ENCODE results near the gene SLCO3A1.

SLCO3A1 gene

GRCh38 chr15:92101708-92102394, 248.3 kb downstream of the SLCO3A1 start:
- H3K4me1 ChIP-seq: peaks cover 3% of the 10 kb centered on the region

GRCh38 chr15:92102395-92102755, 248.9 kb downstream of the SLCO3A1 start:
- Histone ChIP-seq H3K4me1 (peaks cover 3% of the 10 kb centered on the region), H3K4me2 (ENCODE audit: low read length) (no peak overlapping the region), H3K36me3 (ENCODE audit: control insufficient read depth, insufficient read depth, low read length) (no peaks in the 10 kb centered on the region), H3K9me3 (ENCODE audit: control insufficient read depth, low read length) (no peaks in the 10 kb centered on the region), H3K79me2 (no peaks in the 10 kb centered on the region), H2AFZ (no peak overlapping the region), H3K4me3 (ENCODE audit: low read depth, low read length) (no peak overlapping the region), H3K9ac (no peak overlapping the region), H3K27me3 (ENCODE audit: control insufficient read depth, insufficient read depth, low read length) (no peaks in the 10 kb centered on the region), H3K27ac (no peak overlapping the region)
- no peak for TF ChIP-seq CTCF (IDR thresholded peaks at IDR 0.05)

More at GRCh38 chr15:92101708-92102394, 248.3 kb downstream of the SLCO3A1 start:
- H3K27ac ChIP-seq: no peak overlapping the region
- no peak overlapping the region for H2AFZ ChIP-seq
- no peak for TF ChIP-seq CTCF (IDR thresholded peaks at IDR 0.05)
- H3K4me2 ChIP-seq (ENCODE audit: low read length): no peak overlapping the region
- H3K79me2 ChIP-seq: no peaks in the 10 kb centered on the region
- no peak overlapping the region for H3K9ac ChIP-seq
- H3K27me3 ChIP-seq (ENCODE audit: control insufficient read depth, insufficient read depth, low read length): no peaks in the 10 kb centered on the region
- H3K36me3 ChIP-seq (ENCODE audit: control insufficient read depth, insufficient read depth, low read length): no peaks in the 10 kb centered on the region
- no peak overlapping the region for H3K4me3 ChIP-seq (ENCODE audit: low read depth, low read length)
- H3K9me3 ChIP-seq (ENCODE audit: control insufficient read depth, low read length): no peaks in the 10 kb centered on the region

GRCh38 chr15:92104072-92104471, 250.6 kb downstream of the SLCO3A1 start:
- H3K27ac ChIP-seq: no peak overlapping the region
- H3K4me2 ChIP-seq (ENCODE audit: low read length): no peak overlapping the region
- TF ChIP-seq CTCF (IDR thresholded peaks at IDR 0.05): no peak
- H3K27me3 ChIP-seq (ENCODE audit: control insufficient read depth, insufficient read depth, low read length): no peaks in the 10 kb centered on the region
- H3K9ac ChIP-seq: no peak overlapping the region
- peaks cover 3% of the 10 kb centered on the region for H3K79me2 ChIP-seq
- H3K4me3 ChIP-seq (ENCODE audit: low read depth, low read length): no peak overlapping the region
- no peaks in the 10 kb centered on the region for H3K4me1 ChIP-seq
- no peak overlapping the region for H2AFZ ChIP-seq
- no peaks in the 10 kb centered on the region for H3K9me3 ChIP-seq (ENCODE audit: control insufficient read depth, low read length)
- no peaks in the 10 kb centered on the region for H3K36me3 ChIP-seq (ENCODE audit: control insufficient read depth, insufficient read depth, low read length)

GRCh38 chr15:92105611-92106010, 252.1 kb downstream of the SLCO3A1 start:
- Histone ChIP-seq H3K9me3 (ENCODE audit: control insufficient read depth, low read length) (no peaks in the 10 kb centered on the region), H3K4me1 (no peaks in the 10 kb centered on the region), H3K4me3 (ENCODE audit: low read depth, low read length) (no peak overlapping the region), H3K4me2 (ENCODE audit: low read length) (no peak overlapping the region), H3K79me2 (peaks cover 3% of the 10 kb centered on the region), H3K27ac (no peak overlapping the region), H2AFZ (no peak overlapping the region), H3K36me3 (ENCODE audit: control insufficient read depth, insufficient read depth, low read length) (no peaks in the 10 kb centered on the region), H3K27me3 (ENCODE audit: control insufficient read depth, insufficient read depth, low read length) (no peaks in the 10 kb centered on the region), H3K9ac (no peak overlapping the region)
- TF ChIP-seq CTCF (IDR thresholded peaks at IDR 0.05): no peak

GRCh38 chr15:92107510-92107909, 254.0 kb downstream of the SLCO3A1 start:
- Histone ChIP-seq H3K9me3 (ENCODE audit: control insufficient read depth, low read length) (no peaks in the 10 kb centered on the region), H2AFZ (no peak overlapping the region), H3K27ac (no peak overlapping the region), H3K79me2 (peaks cover 3% of the 10 kb centered on the region), H3K4me1 (no peaks in the 10 kb centered on the region), H3K27me3 (ENCODE audit: control insufficient read depth, insufficient read depth, low read length) (no peaks in the 10 kb centered on the region), H3K4me3 (ENCODE audit: low read depth, low read length) (no peak overlapping the region), H3K4me2 (ENCODE audit: low read length) (no peak overlapping the region), H3K9ac (no peak overlapping the region), H3K36me3 (ENCODE audit: control insufficient read depth, insufficient read depth, low read length) (no peaks in the 10 kb centered on the region)
- TF ChIP-seq CTCF (IDR thresholded peaks at IDR 0.05): no peak
